ENCODE results near the gene PCOLCE2. TPM values are rescaled to one million over a fixed set of nuclear protein-coding genes. Genes with fewer than 3 reads are reported as not detected.

Gene PCOLCE2
- total and polyA plus RNA-seq, 8 donors: 0.75 to 26.9 (median 3.7) TPM; not detected in 2

GRCh38 chr3:142898346-142899213 lies 9.7 kb upstream of the PCOLCE2 start:
- 75 to 89% (median 85%) methylated on average over 3 of the region's 3 CpGs for WGBS, 5 donors
- Histone ChIP-seq H3K4me3 (no peak overlapping the region), H3K27me3 (peaks cover 0 to 6% (median 0%) of the 10 kb centered on the region in 3 donors), H3K9me3 (no peaks in the 10 kb centered on the region), H3K27ac (no peak overlapping the region), H3K4me1 (no peaks in the 10 kb centered on the region), H3K36me3 (no peaks in the 10 kb centered on the region)
- TF ChIP-seq POLR2AphosphoS5 (IDR thresholded peaks at IDR 0.05) (no peak), CTCF (IDR thresholded peaks at IDR 0.05) (no peak), POLR2A (IDR thresholded peaks at IDR 0.05) (no peak), EP300 (IDR thresholded peaks at IDR 0.05) (no peak)
- intact Hi-C loops (cut with DNase I; ENCODE audit: low total_unique reads): no loop called here
- DNase-seq: no peak

GRCh38 chr3:142897807-142898206 lies 8.9 kb upstream of the PCOLCE2 start:
- no peak for TF ChIP-seq CTCF (IDR thresholded peaks at IDR 0.05)
- no peak for TF ChIP-seq POLR2AphosphoS5 (IDR thresholded peaks at IDR 0.05)
- TF ChIP-seq POLR2A (IDR thresholded peaks at IDR 0.05): no peak
- no peak for TF ChIP-seq EP300 (IDR thresholded peaks at IDR 0.05)
- H3K27ac ChIP-seq: no peak overlapping the region
- intact Hi-C loops (cut with DNase I; ENCODE audit: low total_unique reads): no loop called here
- H3K9me3 ChIP-seq: no peaks in the 10 kb centered on the region
- H3K4me3 ChIP-seq: no peak overlapping the region
- H3K36me3 ChIP-seq: no peaks in the 10 kb centered on the region
- no peaks in the 10 kb centered on the region for H3K4me1 ChIP-seq
- no peak for DNase-seq
- peaks cover 0 to 6% (median 0%) of the 10 kb centered on the region in 3 donors for H3K27me3 ChIP-seq
- WGBS, 5 donors: 64 to 80% (median 70%) methylated on average over 2 of the region's 2 CpGs

- Histone ChIP-seq H3K4me3 (no peak overlapping the region), H3K4me1 (no peaks in the 10 kb centered on the region), H3K36me3 (no peaks in the 10 kb centered on the region), H3K9me3 (no peaks in the 10 kb centered on the region), H3K27ac (no peak overlapping the region), H3K27me3 (peaks cover 0 to 6% (median 0%) of the 10 kb centered on the region in 3 donors)
- DNase-seq: no peak
- no peak for TF ChIP-seq EP300 (IDR thresholded peaks at IDR 0.05)
- no peak for TF ChIP-seq POLR2AphosphoS5 (IDR thresholded peaks at IDR 0.05)
- TF ChIP-seq CTCF (IDR thresholded peaks at IDR 0.05): no peak
- TF ChIP-seq POLR2A (IDR thresholded peaks at IDR 0.05): no peak
- intact Hi-C loops (cut with DNase I; ENCODE audit: low total_unique reads): no loop called here
- 29 to 39% (median 36%) methylated on average over 1 of the region's 1 CpG for WGBS, 5 donors
Observed at GRCh38 chr3:142896996-142897395, 8.1 kb upstream of the PCOLCE2 start.

GRCh38 chr3:142896201-142896755 lies 7.4 kb upstream of the PCOLCE2 start:
- Histone ChIP-seq H3K27me3 (peaks cover 0 to 6% (median 0%) of the 10 kb centered on the region in 3 donors), H3K4me1 (no peaks in the 10 kb centered on the region), H3K4me3 (no peak overlapping the region), H3K36me3 (no peaks in the 10 kb centered on the region), H3K9me3 (no peaks in the 10 kb centered on the region), H3K27ac (no peak overlapping the region)
- intact Hi-C loops (cut with DNase I; ENCODE audit: low total_unique reads): no loop called here
- TF ChIP-seq CTCF (IDR thresholded peaks at IDR 0.05) (no peak), POLR2A (IDR thresholded peaks at IDR 0.05) (no peak), POLR2AphosphoS5 (IDR thresholded peaks at IDR 0.05) (no peak), EP300 (IDR thresholded peaks at IDR 0.05) (no peak)
- no peak for DNase-seq
- 91 to 98% (median 96%) methylated on average over 9 of the region's 9 CpGs for WGBS, 5 donors
